HG03457 (cell line): ENCODE measurements around the gene CD248.
"Not testable (repeated sequence)": the region's sequence is repeated elsewhere in the genome, so short reads cannot be mapped to it uniquely, and the experiment has no call there.

Experiments used
- ATAC-seq: cut with Tn5 transposase; IDR thresholded peaks from one replicate; pipeline ENCODE4 v1.9.1; 2021; ENCODE audit warnings: moderate number of reproducible peaks; ENCODE audit not compliant: unreplicated experiment

Gene CD248

DNA sequence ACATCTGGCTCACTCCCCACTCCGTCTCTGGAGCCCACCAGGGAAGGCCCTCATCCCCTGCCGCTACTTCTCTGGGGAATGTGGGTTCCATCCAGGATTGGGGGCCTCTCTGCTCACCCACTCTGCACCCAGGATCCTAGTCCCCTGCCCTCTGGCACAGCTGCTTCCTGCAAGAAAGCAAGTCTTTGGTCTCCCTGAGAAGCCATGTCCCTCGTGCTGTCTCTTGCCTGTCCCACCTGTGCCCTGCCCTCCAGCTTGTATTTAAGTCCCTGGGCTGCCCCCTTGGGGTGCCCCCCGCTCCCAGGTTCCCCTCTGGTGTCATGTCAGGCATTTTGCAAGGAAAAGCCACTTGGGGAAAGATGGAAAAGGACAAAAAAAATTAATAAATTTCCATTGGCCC lies 39.8 kb downstream of the CD248 start:
- not testable (repeated sequence) for ATAC-seq

DNA sequence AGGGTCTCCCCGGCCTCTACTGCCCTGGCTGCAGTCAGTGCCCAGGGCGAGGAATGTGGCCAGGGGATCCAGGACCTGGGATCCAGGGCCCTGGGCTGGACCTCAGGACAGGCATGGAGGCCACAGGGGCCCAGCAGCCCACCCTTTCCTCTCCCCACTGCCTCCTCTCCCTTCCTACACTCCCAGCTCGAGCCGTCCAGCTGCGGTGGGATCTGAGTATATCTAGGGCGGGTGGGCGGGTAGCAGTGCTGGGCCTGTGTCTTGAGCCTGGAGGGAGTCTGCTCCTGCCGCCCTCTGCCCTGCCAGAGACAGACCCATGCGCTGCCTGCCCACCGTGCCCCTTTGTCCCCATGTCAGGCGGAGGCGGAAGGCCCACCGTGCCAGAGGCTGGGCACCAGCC lies 40.2 kb downstream of the CD248 start:
- not testable (repeated sequence) for ATAC-seq

DNA sequence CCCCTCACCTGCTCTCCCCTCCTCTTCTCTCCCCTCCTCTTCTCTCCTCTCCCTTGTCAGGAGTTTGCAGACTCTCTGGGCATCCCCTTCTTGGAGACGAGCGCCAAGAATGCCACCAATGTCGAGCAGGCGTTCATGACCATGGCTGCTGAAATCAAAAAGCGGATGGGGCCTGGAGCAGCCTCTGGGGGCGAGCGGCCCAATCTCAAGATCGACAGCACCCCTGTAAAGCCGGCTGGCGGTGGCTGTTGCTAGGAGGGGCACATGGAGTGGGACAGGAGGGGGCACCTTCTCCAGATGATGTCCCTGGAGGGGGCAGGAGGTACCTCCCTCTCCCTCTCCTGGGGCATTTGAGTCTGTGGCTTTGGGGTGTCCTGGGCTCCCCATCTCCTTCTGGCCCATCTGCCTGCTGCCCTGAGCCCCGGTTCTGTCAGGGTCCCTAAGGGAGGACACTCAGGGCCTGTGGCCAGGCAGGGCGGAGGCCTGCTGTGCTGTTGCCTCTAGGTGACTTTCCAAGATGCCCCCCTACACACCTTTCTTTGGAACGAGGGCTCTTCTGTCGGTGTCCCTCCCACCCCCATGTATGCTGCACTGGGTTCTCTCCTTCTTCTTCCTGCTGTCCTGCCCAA lies 40.7 kb downstream of the CD248 start:
- no peak for ATAC-seq

DNA sequence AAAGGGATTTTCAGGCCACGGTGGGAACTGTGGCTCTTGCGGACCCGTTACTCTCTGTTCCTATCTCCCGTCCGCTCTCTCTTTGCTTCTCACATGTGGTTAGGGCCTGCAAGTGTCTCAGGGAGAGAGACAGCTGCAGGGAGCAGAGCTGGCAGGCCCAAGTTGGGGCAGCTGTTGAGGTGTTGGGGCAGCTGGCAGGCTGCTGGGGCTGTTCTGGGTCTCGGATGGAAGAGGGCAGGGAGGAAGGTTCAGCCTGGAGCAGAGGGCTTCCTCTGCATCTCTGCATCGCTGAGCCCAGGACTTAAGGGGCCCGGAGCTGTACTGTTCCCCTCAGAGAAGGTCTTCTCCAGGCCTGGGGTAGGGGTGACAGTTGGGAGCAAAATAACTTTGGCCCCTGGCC lies 41.4 kb downstream of the CD248 start:
- ATAC-seq = no peak

DNA sequence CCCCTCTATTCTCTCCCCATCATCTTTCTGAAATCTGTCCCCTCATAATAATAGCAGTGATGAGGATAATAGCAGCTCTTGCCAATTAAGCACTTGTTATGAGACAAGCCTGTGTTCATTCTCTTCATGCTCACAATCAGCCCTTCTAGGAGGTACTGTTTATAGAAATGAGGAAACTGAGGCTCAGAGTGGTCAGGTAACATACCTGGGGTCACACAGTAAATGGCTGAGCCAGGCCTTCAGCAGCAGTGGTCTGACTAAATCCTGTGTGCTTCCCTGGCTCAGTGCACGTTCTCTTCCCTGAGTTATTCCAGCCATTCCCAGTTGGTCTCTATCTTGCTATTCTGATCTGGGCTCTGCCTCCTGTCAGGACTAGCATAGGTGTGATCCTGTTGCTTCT lies 42.6 kb downstream of the CD248 start:
- ATAC-seq = no peak

DNA sequence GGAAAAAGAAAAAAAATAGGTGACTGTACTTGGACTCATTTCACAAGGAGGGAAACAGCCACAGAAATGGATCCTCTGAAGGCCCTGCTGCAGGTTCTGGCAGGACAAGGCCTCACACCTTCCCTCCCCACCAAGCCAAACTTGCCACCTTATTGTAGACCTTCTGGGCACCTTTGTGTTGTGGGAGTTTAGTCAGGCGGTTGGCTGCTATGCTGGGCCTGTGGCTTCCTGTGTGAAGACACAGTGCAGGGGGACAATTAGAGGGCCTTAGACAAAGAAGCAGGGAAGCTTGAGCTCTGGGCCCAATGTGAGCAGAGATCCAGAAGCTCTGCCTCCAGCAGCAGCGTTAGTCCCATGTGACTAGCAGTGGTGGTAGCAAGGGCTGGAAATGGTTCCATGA lies 44.2 kb downstream of the CD248 start:
- ATAC-seq = no peak

DNA sequence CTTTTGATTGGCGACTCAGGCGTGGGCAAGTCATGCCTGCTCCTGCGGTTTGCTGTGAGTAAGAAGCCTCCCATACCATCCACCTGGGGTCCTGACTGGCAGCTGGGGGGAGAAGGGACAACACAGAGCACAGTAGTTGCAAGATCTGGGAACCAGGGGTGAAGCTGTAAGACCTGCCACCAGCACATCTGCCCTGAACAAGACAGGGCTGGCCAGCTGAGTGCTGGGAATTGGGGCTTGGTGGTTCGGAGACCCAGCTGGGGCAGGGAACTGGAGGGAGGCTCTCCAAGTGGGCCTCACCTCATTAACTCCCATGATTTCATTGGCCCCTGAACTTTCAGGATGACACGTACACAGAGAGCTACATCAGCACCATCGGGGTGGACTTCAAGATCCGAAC lies 45.0 kb downstream of the CD248 start:
- no peak for ATAC-seq

DNA sequence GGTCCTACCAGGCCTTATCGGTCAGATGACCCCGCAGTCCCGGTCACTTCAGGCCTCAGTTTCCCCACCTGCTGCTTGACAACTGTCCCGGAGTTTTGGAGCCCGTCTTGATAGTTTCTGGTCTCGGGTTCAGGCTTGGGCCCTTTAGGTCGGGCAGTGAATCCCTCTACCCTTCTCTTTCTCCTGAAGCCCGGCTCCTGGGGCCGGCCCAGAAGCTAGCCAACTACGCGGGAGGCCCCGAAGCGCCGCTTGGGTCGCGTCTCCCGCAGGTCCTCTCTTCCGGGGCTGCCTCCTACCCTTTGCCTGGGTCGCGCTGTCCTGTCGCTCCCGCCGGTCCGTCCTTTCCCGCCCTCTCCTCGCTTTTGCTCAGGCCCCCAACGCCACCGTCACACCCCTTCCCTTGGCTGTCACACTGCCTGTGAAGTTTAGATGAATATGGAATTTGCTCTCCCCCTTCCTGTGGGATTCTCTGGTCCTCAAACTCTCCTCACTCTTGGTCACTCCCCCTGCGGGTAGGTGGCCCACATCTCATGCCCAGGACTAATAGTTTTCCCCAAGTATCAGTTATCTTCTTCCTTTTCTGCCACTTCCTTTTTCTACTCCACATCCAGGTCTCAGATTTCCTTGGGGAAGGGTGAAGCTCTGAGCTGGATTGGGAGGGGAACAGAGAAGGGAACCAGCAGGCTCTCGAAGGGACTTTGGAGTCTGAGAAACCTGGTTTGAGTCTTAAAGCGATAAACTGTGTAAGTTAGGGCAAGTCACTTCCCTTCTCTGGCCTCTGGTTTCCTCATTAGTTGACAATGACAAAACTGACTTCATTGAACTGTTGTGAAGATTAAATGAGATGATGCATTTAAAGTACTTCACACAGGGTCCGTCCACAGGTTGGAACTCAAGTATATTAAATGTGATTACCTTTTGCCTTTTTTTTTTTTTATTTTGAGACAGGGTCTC lies 47.6 kb downstream of the CD248 start:
- ATAC-seq = no peak

DNA sequence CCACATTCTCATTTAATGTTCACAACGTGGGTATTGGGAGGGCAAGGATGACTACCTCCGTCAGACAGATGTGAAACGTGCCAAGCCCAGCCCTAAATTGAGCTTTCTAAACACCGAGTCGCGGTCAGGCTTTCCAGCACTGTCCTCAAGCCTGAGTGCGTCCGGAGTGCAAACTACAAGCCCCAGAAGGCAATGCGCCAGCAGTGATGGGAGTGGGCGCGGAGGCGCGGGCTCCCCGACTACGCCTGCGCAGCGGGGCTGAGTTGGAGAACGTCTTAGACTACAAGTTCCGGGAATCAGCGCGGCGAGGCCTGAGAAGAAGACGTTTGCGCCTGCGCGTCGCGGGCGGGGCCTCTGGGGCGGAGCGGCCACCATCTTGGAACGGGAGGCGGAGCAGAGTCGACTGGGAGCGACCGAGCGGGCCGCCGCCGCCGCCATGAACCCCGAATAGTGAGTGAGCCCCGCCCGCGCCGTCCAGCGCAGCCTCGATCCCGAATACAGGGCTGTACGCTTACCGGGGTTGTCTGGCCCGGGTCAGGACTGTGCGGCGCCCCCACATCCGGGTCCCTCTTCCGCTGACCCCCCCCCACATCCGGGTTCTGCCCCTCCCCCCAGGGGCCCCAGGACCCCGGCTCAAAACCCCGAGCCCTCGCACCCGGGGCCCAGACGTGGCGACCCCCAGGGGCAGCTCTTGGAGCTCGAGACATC lies 48.4 kb downstream of the CD248 start, which contains the start of gene RAB1B:
Gene RAB1B, plus strand, starts transcription at position 396 of the 708 bp plus-strand sequence. Its CDS starts 41 bp downstream, at position 437.
- peak; percentile 63 for ATAC-seq

DNA sequence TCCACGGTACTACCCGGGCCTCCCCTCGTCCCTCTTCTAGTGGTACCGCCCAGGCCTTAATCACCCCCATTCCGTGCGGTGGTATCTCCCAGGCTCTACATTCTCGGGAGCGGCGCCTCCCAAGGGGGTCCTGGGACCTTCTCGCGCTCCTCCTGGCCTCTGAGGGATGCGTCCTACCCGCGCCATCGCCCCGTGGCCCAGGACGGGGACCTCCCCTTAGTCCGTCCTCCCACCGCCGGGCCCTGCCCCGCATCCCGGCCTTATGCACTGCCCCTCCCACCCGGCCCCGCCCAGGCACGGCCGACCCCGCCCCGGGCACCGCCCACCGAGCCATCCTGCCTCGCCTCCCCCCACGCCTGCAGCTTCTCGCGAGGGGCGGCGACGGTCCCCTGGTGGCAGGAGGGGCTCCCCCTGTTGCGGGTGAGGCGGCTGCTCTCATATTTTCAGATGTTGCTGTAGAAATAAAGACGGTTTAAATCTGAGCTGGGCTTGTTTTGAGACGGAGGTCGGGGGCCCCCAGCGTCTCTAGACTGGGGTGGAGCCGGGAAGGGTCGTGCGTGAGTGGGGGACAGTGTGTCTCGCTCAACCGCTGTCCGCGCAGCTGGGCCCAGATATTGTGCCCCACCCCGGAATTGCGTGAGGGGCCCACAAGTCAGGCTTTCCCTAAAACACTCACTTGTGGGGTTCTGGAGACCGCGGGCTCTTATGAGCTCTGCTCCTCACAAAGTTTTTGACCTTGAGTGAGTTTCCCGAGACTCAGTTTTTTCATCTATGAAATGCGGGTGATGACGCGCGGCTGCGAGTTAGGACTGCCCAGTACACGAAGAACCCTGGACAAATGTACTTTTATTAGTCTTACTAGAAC lies 49.2 kb downstream of the CD248 start:
- no peak for ATAC-seq

DNA sequence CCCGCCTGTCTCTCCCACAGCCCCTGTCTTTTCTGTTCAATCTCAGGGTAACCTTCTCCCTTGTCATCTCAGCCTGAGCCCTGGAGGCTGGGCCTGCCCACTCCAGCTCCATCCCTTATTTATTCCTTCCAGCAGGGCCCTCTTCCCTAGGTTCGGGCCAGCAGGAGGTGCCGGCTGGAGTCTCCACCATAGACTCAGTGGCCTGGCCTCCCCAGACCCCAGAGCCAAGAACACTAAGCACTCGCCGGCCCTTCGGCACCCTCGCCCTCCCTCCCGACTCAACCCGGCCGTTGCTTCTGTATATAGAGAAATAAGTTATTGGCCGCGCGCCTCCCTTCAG lies 49.8 kb downstream of the CD248 start:
- ATAC-seq = no peak

DNA sequence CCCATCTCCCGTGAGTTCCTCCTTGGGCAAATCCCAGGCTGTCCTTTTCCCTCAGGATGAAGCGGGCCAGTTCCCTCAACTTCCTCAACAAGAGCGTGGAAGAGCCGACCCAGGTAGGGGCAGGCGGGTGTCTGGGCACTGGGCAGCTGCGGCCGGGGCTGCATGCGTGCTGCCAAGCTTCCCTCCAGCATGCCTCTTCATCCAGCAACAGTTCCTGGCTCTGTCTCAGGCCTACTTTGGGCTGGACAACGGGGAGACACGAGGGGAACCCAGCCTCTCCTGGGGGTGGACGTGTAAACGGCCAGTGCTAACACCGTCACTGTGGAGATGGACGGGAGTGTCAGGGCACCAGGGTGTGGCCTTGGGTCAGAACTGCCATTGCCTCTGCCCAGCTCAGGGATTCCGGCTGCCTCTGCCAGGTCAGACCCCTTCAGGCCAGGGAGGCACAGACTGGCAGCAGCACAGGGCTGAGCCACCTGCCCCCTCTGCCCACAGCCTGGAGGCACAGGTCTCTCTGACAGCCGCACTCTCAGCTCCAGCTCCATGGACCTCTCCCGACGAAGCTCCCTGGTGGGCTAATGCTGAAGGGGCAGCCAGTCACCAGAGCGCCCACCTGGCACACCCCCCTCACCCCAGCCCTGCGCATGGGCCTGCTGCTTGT lies 50.3 kb downstream of the CD248 start:
- no peak for ATAC-seq

DNA sequence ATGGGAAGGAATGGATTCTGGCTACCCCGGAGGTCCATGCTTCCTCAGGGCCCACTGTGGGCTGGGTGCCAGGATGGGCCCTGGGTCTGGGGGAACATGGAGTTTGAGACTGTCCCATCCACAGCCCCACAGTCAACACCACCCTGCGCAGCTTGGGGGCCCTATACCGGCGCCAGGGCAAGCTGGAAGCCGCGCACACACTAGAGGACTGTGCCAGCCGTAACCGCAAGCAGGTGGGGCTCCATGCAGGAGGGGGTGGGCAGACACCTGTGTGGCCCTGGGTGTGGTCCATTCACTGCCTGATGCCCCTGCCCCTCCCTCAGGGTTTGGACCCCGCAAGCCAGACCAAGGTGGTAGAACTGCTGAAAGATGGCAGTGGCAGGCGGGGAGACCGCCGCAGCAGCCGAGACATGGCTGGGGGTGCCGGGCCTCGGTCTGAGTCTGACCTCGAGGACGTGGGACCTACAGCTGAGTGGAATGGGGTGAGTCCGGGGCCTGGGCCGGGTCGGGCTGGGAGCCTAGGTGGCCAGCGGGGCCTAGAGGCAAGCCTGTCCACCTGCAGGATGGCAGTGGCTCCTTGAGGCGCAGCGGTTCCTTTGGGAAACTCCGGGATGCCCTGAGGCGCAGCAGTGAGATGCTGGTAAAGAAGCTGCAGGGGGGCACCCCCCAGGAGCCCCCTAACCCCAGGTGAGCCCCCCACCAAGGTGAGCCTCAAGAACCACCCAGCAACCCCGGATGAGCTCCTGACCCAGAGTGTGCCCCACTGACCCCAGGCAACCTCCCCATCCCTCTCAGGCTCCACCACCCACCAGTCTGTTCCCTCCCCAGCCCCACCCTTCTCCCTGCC lies 51.1 kb downstream of the CD248 start:
- no peak for ATAC-seq

DNA sequence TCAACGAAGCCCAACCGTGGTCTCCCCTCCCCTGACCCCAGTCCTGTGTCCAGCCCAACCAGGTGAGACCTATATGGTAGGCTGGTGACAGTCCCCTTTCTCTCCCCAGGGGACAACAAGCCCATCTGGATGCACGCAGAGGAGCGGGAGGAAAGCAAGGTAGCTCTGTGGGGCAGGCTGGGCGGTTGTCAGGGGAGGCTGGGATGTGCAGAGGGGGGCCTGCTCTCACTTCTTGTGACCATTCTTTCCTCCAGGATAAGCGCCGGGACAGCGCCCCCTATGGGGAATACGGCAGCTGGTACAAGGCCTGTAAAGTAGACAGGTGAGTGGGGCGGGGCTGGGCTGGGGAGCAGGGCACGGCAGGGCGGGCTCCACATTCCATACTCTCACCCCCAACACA lies 51.9 kb downstream of the CD248 start:
- ATAC-seq = no peak
